Measurements from ENCODE around the gene ASTN2. TPM values are rescaled to one million over a fixed set of nuclear protein-coding genes. Genes with fewer than 3 reads are reported as not detected.

The ASTN2 gene
- total RNA-seq, 3 donors from 2014 or later = 1.7 to 1.8 (median 1.7) TPM

GRCh38 chr9:116721944-116722343 lies 692.9 kb downstream of the ASTN2 start:
- no peak for DNase-seq
- H3K4me3 Mint-ChIP-seq = no peak overlapping the region
- H3K27me3 Mint-ChIP-seq (ENCODE audit: low read depth) = no peaks in the 10 kb centered on the region
- peaks cover 2% of the 10 kb centered on the region for H3K36me3 Mint-ChIP-seq (ENCODE audit: insufficient read depth)
- H3K4me1 Mint-ChIP-seq (ENCODE audit: low read depth) = peaks cover 4% of the 10 kb centered on the region
- ATAC-seq = no peak
- no peaks in the 10 kb centered on the region for H3K9me3 Mint-ChIP-seq

GRCh38 chr9:116721411-116721810 lies 693.4 kb downstream of the ASTN2 start:
- H3K9me3 Mint-ChIP-seq = no peaks in the 10 kb centered on the region
- ATAC-seq (no peak), DNase-seq (no peak)
- H3K27me3 Mint-ChIP-seq (ENCODE audit: low read depth) = no peaks in the 10 kb centered on the region
- H3K4me1 Mint-ChIP-seq (ENCODE audit: low read depth) = peaks cover 6% of the 10 kb centered on the region
- peaks cover 2% of the 10 kb centered on the region for H3K36me3 Mint-ChIP-seq (ENCODE audit: insufficient read depth)
- H3K4me3 Mint-ChIP-seq = no peak overlapping the region

- Mint-ChIP-seq H3K9me3 (no peaks in the 10 kb centered on the region), H3K27me3 (ENCODE audit: low read depth) (no peaks in the 10 kb centered on the region), H3K4me1 (ENCODE audit: low read depth) (peaks cover 6% of the 10 kb centered on the region), H3K36me3 (ENCODE audit: insufficient read depth) (peaks cover 2% of the 10 kb centered on the region), H3K4me3 (no peak overlapping the region)
- ATAC-seq = no peak
- DNase-seq = no peak
Observed at GRCh38 chr9:116720111-116720510, 694.7 kb downstream of the ASTN2 start.

GRCh38 chr9:116718111-116718510 lies 696.7 kb downstream of the ASTN2 start:
- Mint-ChIP-seq H3K4me3 (no peak overlapping the region), H3K27me3 (ENCODE audit: low read depth) (no peaks in the 10 kb centered on the region), H3K4me1 (ENCODE audit: low read depth) (peaks cover 6% of the 10 kb centered on the region), H3K36me3 (ENCODE audit: insufficient read depth) (peaks cover 2% of the 10 kb centered on the region), H3K9me3 (no peaks in the 10 kb centered on the region)
- DNase-seq (no peak), ATAC-seq (no peak)

GRCh38 chr9:116717150-116717549 lies 697.7 kb downstream of the ASTN2 start:
- Mint-ChIP-seq H3K9me3 (no peaks in the 10 kb centered on the region), H3K4me1 (ENCODE audit: low read depth) (peaks cover 6% of the 10 kb centered on the region), H3K4me3 (no peak overlapping the region), H3K36me3 (ENCODE audit: insufficient read depth) (peaks cover 2% of the 10 kb centered on the region), H3K27me3 (ENCODE audit: low read depth) (no peaks in the 10 kb centered on the region)
- no peak for ATAC-seq
- no peak for DNase-seq

- H3K4me1 Mint-ChIP-seq (ENCODE audit: low read depth) = peaks cover 6% of the 10 kb centered on the region
- peaks cover 2% of the 10 kb centered on the region for H3K36me3 Mint-ChIP-seq (ENCODE audit: insufficient read depth)
- no peak overlapping the region for H3K4me3 Mint-ChIP-seq
- ATAC-seq (no peak), DNase-seq (no peak)
- H3K9me3 Mint-ChIP-seq = no peaks in the 10 kb centered on the region
- H3K27me3 Mint-ChIP-seq (ENCODE audit: low read depth) = no peaks in the 10 kb centered on the region
Observed at GRCh38 chr9:116716438-116716837, 698.4 kb downstream of the ASTN2 start.

- ATAC-seq = no peak
- peaks cover 2% of the 10 kb centered on the region for H3K36me3 Mint-ChIP-seq (ENCODE audit: insufficient read depth)
- H3K4me3 Mint-ChIP-seq = no peak overlapping the region
- no peaks in the 10 kb centered on the region for H3K9me3 Mint-ChIP-seq
- peaks cover 6% of the 10 kb centered on the region for H3K4me1 Mint-ChIP-seq (ENCODE audit: low read depth)
- no peaks in the 10 kb centered on the region for H3K27me3 Mint-ChIP-seq (ENCODE audit: low read depth)
- DNase-seq = no peak
Observed at GRCh38 chr9:116715751-116716150, 699.1 kb downstream of the ASTN2 start.

- DNase-seq (no peak), ATAC-seq (no peak)
- Mint-ChIP-seq H3K36me3 (ENCODE audit: insufficient read depth) (peaks cover 2% of the 10 kb centered on the region), H3K4me1 (ENCODE audit: low read depth) (peaks cover 6% of the 10 kb centered on the region), H3K4me3 (no peak overlapping the region), H3K9me3 (no peaks in the 10 kb centered on the region), H3K27me3 (ENCODE audit: low read depth) (no peaks in the 10 kb centered on the region)
Observed at GRCh38 chr9:116713271-116713670, 701.6 kb downstream of the ASTN2 start.

- DNase-seq (no peak), ATAC-seq (no peak)
- no peaks in the 10 kb centered on the region for H3K27me3 Mint-ChIP-seq (ENCODE audit: low read depth)
- H3K9me3 Mint-ChIP-seq = no peaks in the 10 kb centered on the region
- no peaks in the 10 kb centered on the region for H3K36me3 Mint-ChIP-seq (ENCODE audit: insufficient read depth)
- H3K4me1 Mint-ChIP-seq (ENCODE audit: low read depth) = peaks cover 6% of the 10 kb centered on the region
- no peak overlapping the region for H3K4me3 Mint-ChIP-seq
Observed at GRCh38 chr9:116712781-116713180, 702.1 kb downstream of the ASTN2 start.

GRCh38 chr9:116706310-116707290 lies 708.3 kb downstream of the ASTN2 start:
- Mint-ChIP-seq H3K27me3 (ENCODE audit: low read depth) (no peaks in the 10 kb centered on the region), H3K4me1 (ENCODE audit: low read depth) (peaks cover 11% of the 10 kb centered on the region), H3K4me3 (no peak overlapping the region), H3K36me3 (ENCODE audit: insufficient read depth) (peaks cover 8% of the 10 kb centered on the region), H3K9me3 (no peaks in the 10 kb centered on the region)
- ATAC-seq = no peak
- no peak for DNase-seq

GRCh38 chr9:116705531-116705930 lies 709.3 kb downstream of the ASTN2 start:
- Mint-ChIP-seq H3K4me1 (ENCODE audit: low read depth) (peaks cover 22% of the 10 kb centered on the region), H3K9me3 (no peaks in the 10 kb centered on the region), H3K36me3 (ENCODE audit: insufficient read depth) (peaks cover 15% of the 10 kb centered on the region), H3K27me3 (ENCODE audit: low read depth) (no peaks in the 10 kb centered on the region), H3K4me3 (no peak overlapping the region)
- ATAC-seq (no peak), DNase-seq (no peak)

GRCh38 chr9:116704470-116704869 lies 710.4 kb downstream of the ASTN2 start:
- Mint-ChIP-seq H3K36me3 (ENCODE audit: insufficient read depth) (peaks cover 25% of the 10 kb centered on the region), H3K4me1 (ENCODE audit: low read depth) (peaks cover 31% of the 10 kb centered on the region), H3K9me3 (peaks cover 5% of the 10 kb centered on the region), H3K4me3 (no peak overlapping the region), H3K27me3 (ENCODE audit: low read depth) (no peaks in the 10 kb centered on the region)
- DNase-seq (no peak), ATAC-seq (no peak)

- ATAC-seq = no peak
- peaks cover 31% of the 10 kb centered on the region for H3K4me1 Mint-ChIP-seq (ENCODE audit: low read depth)
- peaks cover 31% of the 10 kb centered on the region for H3K36me3 Mint-ChIP-seq (ENCODE audit: insufficient read depth)
- H3K4me3 Mint-ChIP-seq = no peak overlapping the region
- peaks cover 5% of the 10 kb centered on the region for H3K9me3 Mint-ChIP-seq
- H3K27me3 Mint-ChIP-seq (ENCODE audit: low read depth) = no peaks in the 10 kb centered on the region
- DNase-seq = no peak
Observed at GRCh38 chr9:116703634-116704033, 711.2 kb downstream of the ASTN2 start.

- H3K9me3 Mint-ChIP-seq = peaks cover 5% of the 10 kb centered on the region
- H3K27me3 Mint-ChIP-seq (ENCODE audit: low read depth) = no peaks in the 10 kb centered on the region
Observed at GRCh38 chr9:116701940-116702642, 712.8 kb downstream of the ASTN2 start.

More at GRCh38 chr9:116701940-116702642, 712.8 kb downstream of the ASTN2 start:
- H3K4me1 Mint-ChIP-seq (ENCODE audit: low read depth) = peaks cover 32% of the 10 kb centered on the region
- DNase-seq (no peak), ATAC-seq (no peak)
- H3K4me3 Mint-ChIP-seq = no peak overlapping the region
- H3K36me3 Mint-ChIP-seq (ENCODE audit: insufficient read depth) = peaks cover 47% of the 10 kb centered on the region
